ENCODE data around the gene SUSD4.

SUSD4 gene

DNA sequence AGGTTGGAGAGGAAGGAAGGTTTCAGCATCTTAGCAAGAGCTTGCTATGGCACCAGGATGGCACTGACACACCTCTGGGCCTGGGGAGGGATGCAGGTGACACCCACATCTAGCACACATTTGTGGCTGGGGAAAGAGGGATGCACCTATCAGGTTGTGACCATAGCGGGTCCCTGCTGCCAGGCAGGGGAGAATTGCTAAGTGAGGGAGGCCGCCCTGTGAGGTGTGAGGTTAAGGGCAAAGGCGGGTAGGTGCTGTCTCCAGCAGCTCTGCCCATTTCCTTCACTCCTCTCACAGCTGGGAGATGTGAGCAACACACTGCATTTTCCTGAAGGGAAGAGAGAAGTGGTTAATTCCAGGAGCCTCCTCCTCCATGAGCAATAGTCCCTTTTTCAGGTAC, 137.7 kb downstream of the SUSD4 start:
- DNase-seq = no peak

DNA sequence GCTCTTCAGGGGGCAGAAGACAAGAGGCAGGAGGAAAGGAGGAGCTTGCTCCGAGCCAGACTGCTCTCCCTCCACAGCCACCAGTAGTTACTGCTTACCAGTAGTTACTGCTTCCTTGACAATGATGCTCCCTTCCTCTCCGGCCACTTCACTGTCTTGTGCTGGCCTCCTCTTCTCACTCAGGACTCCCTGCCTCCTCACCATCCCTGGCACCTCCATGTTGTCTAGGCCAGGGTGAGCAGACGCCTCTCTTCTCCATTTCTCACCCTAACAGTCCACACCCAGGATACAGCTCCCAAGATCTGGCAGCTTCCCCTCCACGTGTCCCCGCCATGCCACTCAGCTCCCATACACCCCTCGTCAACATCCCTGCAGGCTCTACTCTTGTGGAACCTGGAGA, 138.5 kb downstream of the SUSD4 start:
- DNase-seq = no peak

GRCh38 chr1:223225061-223225460, 138.9 kb downstream of the SUSD4 start:
- DNase-seq = no peak

DNA sequence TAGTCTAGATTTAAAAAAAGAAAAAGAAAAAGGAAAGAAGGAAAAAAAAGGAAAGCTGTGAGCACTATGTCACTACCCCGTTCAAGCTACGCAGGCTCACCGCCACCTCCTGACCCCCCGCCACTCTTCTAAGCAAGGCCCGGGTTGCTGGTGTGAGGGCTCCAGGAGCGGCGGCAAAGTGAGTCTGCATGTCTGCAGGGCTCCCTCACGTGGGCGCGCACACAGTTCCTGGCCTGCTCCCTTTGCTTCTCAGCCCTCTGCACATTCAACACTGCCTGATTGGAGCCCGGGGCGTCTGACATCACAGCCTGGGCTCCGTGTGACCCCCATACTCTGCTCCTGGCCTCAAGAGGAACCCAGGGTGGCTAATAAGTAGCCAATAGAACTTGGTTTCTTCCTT, 139.5 kb downstream of the SUSD4 start:
- DNase-seq = no peak

- no peak for DNase-seq
These were observed 140.6 kb downstream of the SUSD4 start for GRCh38 chr1:223223091-223223995.

- DNase-seq = no peak
These were observed 141.6 kb downstream of the SUSD4 start for GRCh38 chr1:223222377-223222776.

DNA sequence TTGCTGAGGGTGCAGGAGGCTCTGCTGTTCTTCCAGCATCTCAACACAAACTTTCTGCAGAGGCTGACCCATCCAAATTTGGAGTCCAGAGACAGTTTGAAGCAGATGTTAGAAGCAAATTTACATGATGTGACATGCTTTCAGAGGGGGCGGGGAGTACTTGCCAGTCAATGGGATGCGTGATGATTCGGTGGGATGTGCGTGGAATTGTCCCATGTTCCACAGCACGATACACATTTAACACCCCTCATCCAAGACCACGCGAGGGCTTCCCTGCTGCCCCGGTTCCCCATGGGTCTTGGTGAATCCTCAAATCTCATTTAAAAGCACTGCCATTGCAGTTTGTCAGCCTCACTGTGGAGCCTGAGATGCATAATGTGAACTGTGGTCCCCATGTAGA, 142.3 kb downstream of the SUSD4 start:
- no peak for DNase-seq

DNA sequence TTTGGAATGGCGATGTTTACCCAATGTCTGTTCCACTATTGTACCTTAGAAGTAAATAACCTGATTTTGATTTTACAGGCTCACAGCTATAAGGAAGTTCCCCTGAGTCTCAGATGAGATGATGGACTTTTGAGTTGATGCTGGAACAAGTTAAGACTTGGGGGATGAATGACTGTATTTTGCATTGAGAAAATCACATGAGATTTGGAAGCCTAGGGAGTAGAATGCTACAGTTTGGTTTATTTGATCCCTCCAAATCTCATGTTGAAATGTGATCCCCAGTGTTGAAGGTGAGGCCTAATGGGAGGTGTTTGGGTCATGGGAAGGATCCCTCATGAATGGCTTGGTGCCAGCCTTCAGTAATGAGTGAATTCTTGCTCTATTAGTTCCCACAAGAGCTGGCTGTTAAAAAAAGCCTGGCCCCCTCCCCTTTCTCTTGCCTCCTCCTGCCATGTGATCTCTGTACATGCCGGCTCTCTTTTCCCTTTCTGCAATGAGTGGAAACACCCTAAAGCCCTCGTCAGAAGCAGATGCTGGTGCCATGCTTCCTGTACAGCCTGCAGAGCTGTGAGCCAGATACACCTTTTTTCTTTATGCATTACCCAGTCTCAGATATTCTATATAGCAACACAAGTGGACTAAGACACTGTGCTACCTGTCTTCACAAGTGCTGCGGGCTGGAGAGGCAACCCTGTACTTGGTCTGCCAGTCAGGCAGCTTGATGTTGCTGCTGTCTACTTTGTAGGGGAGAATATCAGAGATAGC, 143.9 kb downstream of the SUSD4 start:
- no peak for DNase-seq

- no peak for DNase-seq
These were observed 144.7 kb downstream of the SUSD4 start for GRCh38 chr1:223219318-223219635.

DNA sequence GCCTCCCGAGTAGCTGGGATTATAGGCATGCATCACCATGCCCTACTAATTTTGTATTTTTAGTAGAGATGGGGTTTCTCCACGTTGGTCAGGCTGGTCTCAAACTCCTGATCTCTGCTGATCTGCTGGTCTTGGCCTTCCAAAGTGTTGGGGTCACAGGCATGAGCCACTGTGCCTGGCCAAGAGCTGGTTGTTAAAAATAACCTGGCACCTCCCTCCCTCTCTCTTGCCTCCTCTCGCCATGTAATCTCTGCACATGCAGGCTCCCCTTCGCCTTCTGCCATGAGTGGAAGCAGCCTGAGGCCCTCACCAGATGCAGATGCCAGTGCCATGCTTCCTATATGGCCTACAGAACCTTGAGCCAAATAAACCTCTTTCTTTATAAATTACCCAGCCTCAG, 146.2 kb downstream of the SUSD4 start:
- DNase-seq = no peak

DNA sequence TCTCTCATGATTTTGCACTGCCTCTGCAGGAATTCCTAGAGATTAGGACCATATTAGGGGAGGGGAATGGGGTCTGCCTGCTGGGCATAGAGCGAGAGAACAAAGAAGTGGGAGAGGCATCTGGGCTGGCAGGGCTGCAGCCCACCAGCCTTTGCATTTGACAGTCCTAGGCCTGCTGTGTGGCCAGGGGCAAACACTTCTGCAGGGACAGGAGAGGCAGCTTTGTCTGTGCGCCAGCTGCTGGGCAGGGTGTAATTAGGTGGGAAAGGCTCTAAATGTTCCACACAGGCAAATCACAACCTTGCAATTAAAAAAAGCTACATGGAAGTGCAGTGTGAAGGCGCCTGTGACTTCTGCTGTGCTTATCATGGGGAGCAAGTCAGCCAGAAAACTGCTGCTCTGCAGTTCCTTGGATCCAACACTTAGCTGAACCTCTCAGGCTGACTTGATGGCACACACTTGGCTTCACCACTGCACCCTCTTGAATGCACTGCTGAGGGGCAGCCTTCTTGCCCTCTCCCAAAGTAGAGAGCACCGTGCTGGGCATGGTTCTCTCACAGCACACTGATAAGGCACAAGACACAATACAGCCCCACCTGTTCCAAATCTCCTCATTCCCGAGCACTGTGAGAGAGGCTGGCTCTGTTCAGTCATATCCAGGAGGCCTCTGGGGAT, 147.3 kb downstream of the SUSD4 start:
- no peak for DNase-seq

DNA sequence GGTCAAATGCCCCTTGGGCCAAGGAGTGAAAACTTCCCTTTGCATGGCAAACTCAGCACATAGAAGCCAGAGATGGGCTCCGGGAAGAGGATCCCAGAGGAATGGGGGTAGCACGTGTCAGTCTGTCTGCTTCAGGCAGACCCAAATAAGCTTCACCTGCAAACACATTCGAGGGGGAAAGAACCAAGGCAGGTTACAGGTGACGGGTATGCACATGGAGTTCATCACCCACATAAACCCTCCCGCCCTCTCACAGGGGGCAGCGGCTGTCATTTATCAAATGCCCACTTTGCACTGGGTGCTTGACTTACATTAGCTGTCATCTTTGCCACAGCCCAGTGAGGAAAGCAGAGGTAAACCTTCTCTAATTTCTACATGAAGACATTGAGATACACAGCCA, 147.9 kb downstream of the SUSD4 start:
- DNase-seq = no peak

DNA sequence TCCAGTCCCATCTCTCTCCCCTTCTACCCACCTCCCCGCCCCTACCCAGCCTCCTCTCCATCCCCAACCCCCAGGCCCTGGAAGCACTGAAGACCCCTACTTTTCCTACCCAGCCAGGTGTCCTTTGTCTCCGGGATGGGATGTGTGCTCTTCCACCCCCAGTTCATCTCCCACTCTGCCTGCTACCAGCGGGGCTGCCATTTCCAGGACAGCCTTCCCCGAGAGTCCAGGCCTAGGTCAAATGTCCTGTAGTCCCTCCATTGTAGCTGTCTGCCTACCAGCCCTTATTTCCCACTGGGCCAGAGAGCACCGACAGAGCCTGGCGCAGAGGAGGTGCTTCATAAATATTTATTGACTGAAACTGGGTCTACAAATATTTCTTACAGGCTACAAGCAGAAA, 148.9 kb downstream of the SUSD4 start:
- DNase-seq = no peak

- no peak for DNase-seq
These were observed 149.6 kb downstream of the SUSD4 start for GRCh38 chr1:223214261-223214807.

GRCh38 chr1:223212441-223212840, 151.5 kb downstream of the SUSD4 start:
- DNase-seq = no peak

- no peak for DNase-seq
These were observed 152.5 kb downstream of the SUSD4 start for GRCh38 chr1:223211323-223211985.

DNA sequence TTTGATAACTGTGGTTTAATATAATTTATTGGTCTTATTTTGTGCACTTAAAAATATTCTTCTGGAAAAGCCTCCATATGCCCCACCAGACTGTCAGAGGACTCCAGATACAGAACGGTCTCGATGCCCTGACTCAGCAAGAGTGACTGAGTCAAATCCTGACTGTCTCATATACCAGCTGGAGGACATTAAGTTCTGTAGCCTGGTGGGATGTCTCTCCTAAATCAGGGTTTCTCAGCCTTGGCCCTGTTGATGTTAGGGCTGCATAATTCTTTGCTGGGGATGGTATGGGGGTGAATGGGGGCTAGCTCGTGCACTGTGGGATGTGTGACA, 153.2 kb downstream of the SUSD4 start:
- DNase-seq = no peak

GRCh38 chr1:223209992-223210787, 153.8 kb downstream of the SUSD4 start:
- DNase-seq = no peak

GRCh38 chr1:223209293-223209898, 154.6 kb downstream of the SUSD4 start:
- no peak for DNase-seq

GRCh38 chr1:223208164-223209076, 155.6 kb downstream of the SUSD4 start:
- DNase-seq = no peak

Data from activated naive CD4-positive, alpha-beta T cell treated with Interleukin-2 at 50 U/mL for 16 hours (primary cell).